Measurements from ENCODE around the gene PPIA.
"Not testable (repeated sequence)": the region's sequence is repeated elsewhere in the genome, so short reads cannot be mapped to it uniquely, and the experiment has no call there.

Gene PPIA

GRCh38 chr7:44762726-44763522 lies 33.6 kb upstream of the PPIA start:
- H3K4me3 ChIP-seq (ENCODE audit: low read depth, low read length): no peak overlapping the region

GRCh38 chr7:44764081-44764480 lies 32.4 kb upstream of the PPIA start:
- H3K4me3 ChIP-seq (ENCODE audit: low read depth, low read length): no peak overlapping the region

GRCh38 chr7:44764665-44765578 lies 31.6 kb upstream of the PPIA start:
- no peak overlapping the region for H3K4me3 ChIP-seq (ENCODE audit: low read depth, low read length)

GRCh38 chr7:44765579-44766415 lies 30.7 kb upstream of the PPIA start:
- no peak overlapping the region for H3K4me3 ChIP-seq (ENCODE audit: low read depth, low read length)

GRCh38 chr7:44766416-44766801 lies 30.1 kb upstream of the PPIA start:
- no peak overlapping the region for H3K4me3 ChIP-seq (ENCODE audit: low read depth, low read length)

GRCh38 chr7:44767134-44767911 lies 29.2 kb upstream of the PPIA start:
- H3K4me3 ChIP-seq (ENCODE audit: low read depth, low read length): no peak overlapping the region

GRCh38 chr7:44767912-44768627 lies 28.4 kb upstream of the PPIA start:
- no peak overlapping the region for H3K4me3 ChIP-seq (ENCODE audit: low read depth, low read length)

- no peak overlapping the region for H3K4me3 ChIP-seq (ENCODE audit: low read depth, low read length)
These were observed 27.7 kb upstream of the PPIA start for GRCh38 chr7:44768628-44769371.

- no peak overlapping the region for H3K4me3 ChIP-seq (ENCODE audit: low read depth, low read length)
These were observed 27.1 kb upstream of the PPIA start for GRCh38 chr7:44769376-44769775.

- H3K4me3 ChIP-seq (ENCODE audit: low read depth, low read length): no peak overlapping the region
These were observed 26.6 kb upstream of the PPIA start for GRCh38 chr7:44769776-44770294.

- H3K4me3 ChIP-seq (ENCODE audit: low read depth, low read length): no peak overlapping the region
These were observed 25.1 kb upstream of the PPIA start for GRCh38 chr7:44771358-44771757.

- no peak overlapping the region for H3K4me3 ChIP-seq (ENCODE audit: low read depth, low read length)
These were observed 24.0 kb upstream of the PPIA start for GRCh38 chr7:44772440-44772839.

- no peak overlapping the region for H3K4me3 ChIP-seq (ENCODE audit: low read depth, low read length)
These were observed 23.6 kb upstream of the PPIA start for GRCh38 chr7:44772867-44773266.

- not testable (repeated sequence) for H3K4me3 ChIP-seq (ENCODE audit: low read depth, low read length)
These were observed 22.0 kb upstream of the PPIA start for GRCh38 chr7:44774486-44774885.

- no peak overlapping the region for H3K4me3 ChIP-seq (ENCODE audit: low read depth, low read length)
These were observed 20.9 kb upstream of the PPIA start for GRCh38 chr7:44775383-44776107.

GRCh38 chr7:44776211-44776610 lies 20.3 kb upstream of the PPIA start:
- no peak overlapping the region for H3K4me3 ChIP-seq (ENCODE audit: low read depth, low read length)

- no peak overlapping the region for H3K4me3 ChIP-seq (ENCODE audit: low read depth, low read length)
These were observed 14.0 kb upstream of the PPIA start for GRCh38 chr7:44782460-44782859.

GRCh38 chr7:44783407-44783806 lies 13.1 kb upstream of the PPIA start:
- H3K4me3 ChIP-seq (ENCODE audit: low read depth, low read length): no peak overlapping the region

Measured in iPS-11a (cell line).